GM21723 (cell line): ENCODE measurements around the gene PSMF1.
A peak's percentile ranks its signal among the peaks of the same experiment; 100 is the strongest.
"Not testable (repeated sequence)": the region's sequence is repeated elsewhere in the genome, so short reads cannot be mapped to it uniquely, and the experiment has no call there.

Experiments used
- ATAC-seq: cut with Tn5 transposase; IDR thresholded peaks from one replicate; pipeline ENCODE4 v1.9.1; 2021; ENCODE audit warnings: mild to moderate bottlenecking, moderate library complexity; ENCODE audit not compliant: unreplicated experiment

The PSMF1 gene

GRCh38 chr20:1212607-1213396 lies 94.4 kb downstream of the PSMF1 start:
- peak; percentile 60 for ATAC-seq

GRCh38 chr20:1214838-1215261 lies 96.4 kb downstream of the PSMF1 start:
- no peak for ATAC-seq

- no peak for ATAC-seq
Measured at GRCh38 chr20:1215386-1216170, 97.2 kb downstream of the PSMF1 start.

DNA sequence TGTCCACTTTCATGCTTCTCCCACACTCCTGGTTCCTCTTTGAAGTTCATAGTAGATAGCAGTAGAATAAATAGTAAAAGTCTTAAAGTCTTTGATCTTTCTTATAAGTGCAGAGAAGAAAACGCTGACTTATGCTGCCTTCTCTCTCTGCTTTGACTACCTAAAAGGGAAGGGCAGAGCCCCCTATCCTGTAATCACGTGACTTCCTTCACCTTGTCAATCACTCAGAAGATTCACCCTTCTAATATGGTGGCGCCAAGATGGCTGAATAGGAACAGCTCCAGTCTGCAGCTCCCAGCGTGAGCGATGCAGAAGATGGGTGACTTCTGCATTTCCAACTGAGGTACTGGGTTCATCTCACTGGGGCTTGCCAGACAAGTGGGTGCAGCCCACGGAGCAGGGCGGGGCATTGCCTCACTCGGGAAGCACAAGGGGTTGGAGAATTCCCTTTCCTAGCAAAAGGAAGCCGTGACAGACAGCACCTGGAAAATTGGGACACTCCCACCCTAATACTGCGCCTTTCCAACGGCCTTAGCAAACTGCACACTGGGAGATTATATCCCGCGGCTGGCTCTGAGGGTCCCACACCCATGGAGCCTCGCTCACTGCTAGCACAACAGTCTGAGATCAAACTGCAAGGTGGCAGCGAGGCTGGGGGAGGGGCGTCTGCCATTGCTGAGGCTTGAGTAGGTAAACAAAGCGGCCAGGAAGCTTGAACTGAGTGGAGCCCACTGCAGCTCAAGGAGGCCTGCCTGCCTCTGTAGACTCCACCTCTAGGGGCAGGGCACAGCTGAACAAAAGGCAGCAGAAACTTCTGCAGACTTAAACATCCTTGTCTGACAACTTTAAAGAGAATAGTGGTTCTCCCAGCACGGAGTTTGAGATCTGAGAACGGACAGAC lies 98.4 kb downstream of the PSMF1 start:
- ATAC-seq: not testable (repeated sequence)
